Endothelial cell of umbilical vein (primary cell): ENCODE measurements around the gene DNMT3B. TPM values are rescaled to one million over a fixed set of nuclear protein-coding genes. Genes with fewer than 3 reads are reported as not detected.

Experiments used
- BruUV-seq: library from RNA; stranded (reverse); fragments of 400-500 nt; replicated peaks from 2 replicates; lab custom pipeline; 2021; lab: Mats Ljungman, UMichigan
- CTCF ChIA-PET: fragments of 300-600, 350-600 bp; sonication (Branson Sonifier 250); formaldehyde crosslinking; loops from one replicate; lab custom pipeline; 2021; ENCODE audit warnings: antibody characterized with exemption, inconsistent platforms; lab: Charles Lee
- POLR2A ChIA-PET: fragments of 300-600, 350-600 bp; sonication (Branson Sonifier 250); formaldehyde crosslinking; loops from one replicate; lab custom pipeline; 2021; ENCODE audit warnings: antibody characterized with exemption, inconsistent platforms; lab: Charles Lee
- DNase-seq: peaks from one replicate; pipeline ENCODE4 v3.0.0-alpha.2; 2011; ENCODE audit warnings: low read depth, low spot score
- FAIRE-seq: peaks from 2 replicates; lab custom pipeline; 2011; peaks lifted over from hg19 to GRCh38; lab: Jason Lieb, UNC
- H2AFZ ChIP-seq: 2 replicates; pipeline ENCODE4 v1.6.0; 2012; ENCODE audit warnings: low read depth, low read length, control low read depth, inconsistent platforms
- H3K27ac ChIP-seq: 2 replicates; pipeline ENCODE4 v1.5.1; 2011; ENCODE audit warnings: low read depth, mild to moderate bottlenecking, control low read depth, low read length, moderate library complexity; ENCODE audit not compliant: insufficient read depth
- H3K27me3 ChIP-seq, 2 experiments: 2 replicates each; pipeline versions ENCODE4 v1.6.0 to v1.6.1; 2011; ENCODE audit warnings: low read length in 2 of 2, mixed read lengths in 1 of 2; ENCODE audit not compliant: control insufficient read depth in 2 of 2, insufficient read depth in 2 of 2
- H3K36me3 ChIP-seq, 2 experiments: 2 replicates in 1 of 2; 3 replicates in 1 of 2; pipeline ENCODE4 v1.5.1; 2011; ENCODE audit warnings: low read length in 2 of 2, mild to moderate bottlenecking in 1 of 2, moderate library complexity in 1 of 2; ENCODE audit not compliant: control insufficient read depth in 2 of 2, insufficient read depth in 2 of 2; ENCODE audit errors: extremely low read depth in 1 of 2
- H3K4me1 ChIP-seq: 3 replicates; pipeline ENCODE4 v1.5.1; 2011; ENCODE audit warnings: mild to moderate bottlenecking, low read length; ENCODE audit not compliant: control insufficient read depth, insufficient read depth; ENCODE audit errors: extremely low read depth
- H3K4me2 ChIP-seq: 2 replicates; pipeline ENCODE4 v1.6.1; 2011; ENCODE audit warnings: low read length, control low read depth, mixed read lengths; ENCODE audit not compliant: insufficient read depth
- H3K4me3 ChIP-seq, 3 experiments: fragments of 200-600 bp in 1 of 3; sonication (generic), shearing (Covaris generic) in 1 of 3; replicated peaks in 1 of 3; 2 replicates each; pipeline ENCODE4 v1.5.1; 2011 to 2016; ENCODE audit warnings: control low read depth in 3 of 3, low read length in 3 of 3, mild to moderate bottlenecking in 2 of 3, inconsistent platforms in 1 of 3, low read depth in 1 of 3, moderate library complexity in 1 of 3; ENCODE audit not compliant: insufficient read depth in 1 of 3
- H3K79me2 ChIP-seq: 2 replicates; pipeline ENCODE4 v1.6.0; 2012; ENCODE audit warnings: low read length, inconsistent platforms; ENCODE audit not compliant: control insufficient read depth, insufficient read depth
- H3K9ac ChIP-seq: replicated peaks from 2 replicates; pipeline ENCODE3; 2011; ENCODE audit warnings: low read length, control low read depth; ENCODE audit not compliant: insufficient read depth; ENCODE audit errors: extremely low read depth
- H3K9me1 ChIP-seq: replicated peaks from 3 replicates; pipeline ENCODE4 v1.6.0; 2011; ENCODE audit warnings: mild to moderate bottlenecking, low read length; ENCODE audit not compliant: control insufficient read depth, insufficient read depth; ENCODE audit errors: extremely low read depth
- H3K9me3 ChIP-seq: replicated peaks from 2 replicates; pipeline ENCODE4 v1.5.1; 2012; ENCODE audit warnings: low read length, inconsistent platforms; ENCODE audit not compliant: control insufficient read depth, insufficient read depth
- H4K20me1 ChIP-seq: replicated peaks from 2 replicates; pipeline ENCODE3; 2011; ENCODE audit warnings: mild to moderate bottlenecking, low read length; ENCODE audit not compliant: control insufficient read depth, insufficient read depth; ENCODE audit errors: extremely low read depth
- EZH2 ChIP-seq: IDR thresholded peaks from 2 replicates; pipeline ENCODE4 v1.6.1; 2012; ENCODE audit warnings: borderline replicate concordance, low read depth, mild to moderate bottlenecking, moderate library complexity, low read length, inconsistent platforms; ENCODE audit not compliant: severe bottlenecking
- FOS ChIP-seq: IDR thresholded peaks from 2 replicates; pipeline ENCODE4 v1.6.1; 2011; ENCODE audit warnings: mild to moderate bottlenecking, low read length, moderate library complexity, borderline replicate concordance; ENCODE audit not compliant: insufficient read depth
- GATA2 ChIP-seq: IDR thresholded peaks from 2 replicates; pipeline ENCODE4 v1.7.0; 2011; ENCODE audit warnings: low read depth, mild to moderate bottlenecking, moderate library complexity, mixed read lengths, low read length; ENCODE audit not compliant: insufficient read length, insufficient read depth
- JUN ChIP-seq: IDR thresholded peaks from 2 replicates; pipeline ENCODE4 v1.6.1; 2011; ENCODE audit warnings: borderline replicate concordance, low read depth; ENCODE audit not compliant: insufficient read length, insufficient read depth
- MYC ChIP-seq: IDR thresholded peaks from one replicate; pipeline ENCODE4 v1.6.1; 2011; ENCODE audit warnings: mild to moderate bottlenecking, low read depth, low read length
- POLR2A ChIP-seq: IDR thresholded peaks from 2 replicates; pipeline ENCODE4 v1.6.1; 2012; ENCODE audit warnings: low read depth, mild to moderate bottlenecking, control low read depth, low read length
- POLR2AphosphoS5 ChIP-seq: IDR thresholded peaks from 2 replicates; pipeline ENCODE4 v1.6.1; 2012; ENCODE audit warnings: low read depth, mild to moderate bottlenecking, control low read depth, low read length, moderate library complexity; ENCODE audit not compliant: insufficient read depth
- dilution Hi-C: fragments of 300-500 bp; cut with MboI; formaldehyde crosslinking; loops from one replicate; pipeline ENCODE4 v1.15.0; 2019; ENCODE audit warnings: low sequenced_read_pairs; ENCODE audit not compliant: extremely low pct_ligation_motif_present
- intact Hi-C: fragments of 100-400 bp; cut with micrococcal nuclease; formaldehyde crosslinking; loops from one replicate; pipeline ENCODE4 v1.10.0; 2022
- polyA plus RNA-seq, 4 experiments: library from polyadenylated mRNA; depleted of rRNA in 3 of 4; stranded (reverse) in 3 of 4; unstranded in 1 of 4; fragments of >200 nt; gene quantifications; 2 replicates each; pipeline versions ENCODE4 v1.2.1 to v1.2.3, GENCODE V29; 2011 to 2012; ENCODE audit warnings: missing spikeins in 1 of 4
- total RNA-seq: library from RNA; stranded (reverse); gene quantifications from 2 replicates; pipeline ENCODE4 v1.2.3, GENCODE V29; 2021
- TF ChIP-seq, protein P1 (sequence below), 2 donors: IDR thresholded peaks; 1 replicate in 1 of 2; 2 replicates in 1 of 2; pipeline ENCODE4 v1.5.1; 2011; ENCODE audit warnings: low read length in 2 of 2, mild to moderate bottlenecking in 2 of 2, moderate library complexity in 2 of 2, control low read depth in 1 of 2, inconsistent platforms in 1 of 2, low read depth in 1 of 2; ENCODE audit not compliant: insufficient read depth in 1 of 2; ENCODE audit errors: extremely low read depth in 1 of 2

The DNMT3B gene
- total and polyA plus RNA-seq, 2 donors (not counting 3 experiments of a cell fraction or from before 2014, with no cell fraction given), result 3.6 to 6.8 TPM

DNA sequence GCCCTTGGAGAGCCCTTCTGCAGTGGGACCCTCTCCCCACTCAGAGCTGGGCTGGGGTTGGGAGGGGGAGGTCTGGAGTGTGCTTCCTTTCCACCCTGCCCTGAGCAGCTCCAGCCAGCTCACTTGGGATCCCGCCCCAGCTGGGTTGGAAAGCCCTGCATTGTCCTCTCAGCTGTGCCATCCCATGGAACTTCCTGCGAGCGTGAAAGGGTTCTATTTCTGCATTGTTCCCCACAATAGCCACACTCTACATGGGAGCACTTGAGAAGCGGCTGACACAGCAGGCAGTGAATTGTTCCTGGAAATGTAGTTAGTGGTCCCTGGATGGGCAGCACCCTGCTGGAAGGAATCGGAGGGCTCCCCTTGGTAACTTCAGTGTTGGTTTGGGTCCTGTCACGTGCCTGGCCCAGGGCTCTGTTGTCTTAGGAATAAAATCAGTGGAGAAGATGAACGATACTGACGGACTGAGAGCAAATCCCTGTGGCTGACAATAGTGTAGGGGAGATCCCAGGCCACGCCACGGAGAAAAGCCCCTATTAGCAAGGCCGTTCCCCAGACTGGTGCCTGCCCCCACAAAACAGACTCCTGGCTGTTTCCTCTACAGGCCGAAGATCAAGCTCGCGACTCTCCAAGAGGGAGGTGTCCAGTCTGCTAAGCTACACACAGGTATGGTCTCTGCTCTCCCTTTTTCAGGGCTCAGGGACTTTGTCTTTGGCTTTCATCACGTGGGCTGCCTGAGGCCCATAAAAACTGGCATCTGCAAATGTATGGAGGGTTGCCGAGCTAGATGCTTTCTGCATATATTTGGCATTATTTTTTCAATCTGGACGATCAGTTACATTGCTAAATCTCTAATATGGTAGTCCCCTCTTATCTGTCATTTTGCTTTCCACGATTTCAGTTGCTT is 18.8 kb downstream of the DNMT3B start:
- Histone ChIP-seq H3K9me1 (no peaks in the 10 kb centered on the region), H2AFZ (no peak overlapping the region), H3K36me3 (no peaks in the 10 kb centered on the region), H3K4me1 (no peaks in the 10 kb centered on the region), H3K9ac (no peak overlapping the region), H3K4me3 (no peak overlapping the region), H3K9me3 (no peaks in the 10 kb centered on the region), H3K79me2 (no peaks in the 10 kb centered on the region), H3K27me3 (no peaks in the 10 kb centered on the region), H4K20me1 (no peaks in the 10 kb centered on the region), H3K27ac (no peak overlapping the region), H3K4me2 (no peak overlapping the region)
- DNase-seq (no peak), FAIRE-seq (peak; percentile 40)
- ChIA-PET CTCF (interaction anchor here (7.7 kb wide), 1 partner anchor 104 kb away, joined by 636 read pairs; the partner anchor contains the start of gene C20orf203), POLR2A (no interaction called here)
- dilution Hi-C loops (no loop called here), intact Hi-C loops (no loop called here)
- BruUV-seq, result no TSS peak
- TF ChIP-seq POLR2A (no peak), EZH2 (no peak), JUN (no peak), MYC (no peak)

DNA sequence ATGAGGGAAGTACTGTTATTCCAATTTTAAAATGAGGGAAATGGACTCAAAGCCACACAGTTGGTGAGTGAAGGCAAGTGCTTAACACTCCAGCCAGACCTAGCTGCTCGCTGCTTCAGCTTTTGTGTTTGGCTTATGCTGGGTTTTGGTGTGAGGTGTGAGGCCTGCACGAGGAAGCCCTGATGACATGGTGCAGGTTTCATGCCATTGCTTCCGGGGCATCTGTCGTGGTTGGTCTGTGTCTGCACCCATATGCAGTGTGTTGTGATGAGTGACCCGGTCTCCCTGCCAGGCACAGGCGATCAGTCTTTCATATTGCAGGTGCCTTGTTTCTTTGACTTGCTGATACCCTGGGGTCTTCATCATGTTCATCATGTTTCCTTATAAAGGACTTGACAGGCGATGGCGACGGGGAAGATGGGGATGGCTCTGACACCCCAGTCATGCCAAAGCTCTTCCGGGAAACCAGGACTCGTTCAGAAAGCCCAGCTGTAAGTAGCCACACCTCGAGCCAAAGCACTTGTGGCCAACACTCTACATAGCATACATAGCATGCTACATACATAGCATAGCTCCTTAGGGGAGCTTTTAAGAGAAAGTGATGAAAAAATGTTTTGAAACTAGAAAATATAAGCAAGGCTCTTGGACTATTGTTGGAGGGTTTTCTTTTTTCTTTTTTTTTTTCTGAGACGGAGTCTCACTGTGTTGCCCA is 22.3 kb downstream of the DNMT3B start:
- Histone ChIP-seq H2AFZ (no peak overlapping the region), H3K27me3 (no peaks in the 10 kb centered on the region), H3K9ac (no peak overlapping the region), H3K9me3 (no peaks in the 10 kb centered on the region), H3K4me3 (no peak overlapping the region), H3K4me2 (no peak overlapping the region), H3K36me3 (no peaks in the 10 kb centered on the region), H4K20me1 (no peaks in the 10 kb centered on the region), H3K9me1 (no peaks in the 10 kb centered on the region), H3K4me1 (no peaks in the 10 kb centered on the region), H3K27ac (no peak overlapping the region), H3K79me2 (no peaks in the 10 kb centered on the region)
- ChIA-PET POLR2A (no interaction called here), CTCF (interaction anchor here (1.0 to 2.0 kb wide), 2 partner anchors 22 to 111 kb away, joined by 3 to 17 read pairs; partner anchors contain the start of genes C20orf203 and DNMT3B)
- TF ChIP-seq FOS, result no peak
- no peak for TF ChIP-seq MYC
- TF ChIP-seq, protein P1, sequence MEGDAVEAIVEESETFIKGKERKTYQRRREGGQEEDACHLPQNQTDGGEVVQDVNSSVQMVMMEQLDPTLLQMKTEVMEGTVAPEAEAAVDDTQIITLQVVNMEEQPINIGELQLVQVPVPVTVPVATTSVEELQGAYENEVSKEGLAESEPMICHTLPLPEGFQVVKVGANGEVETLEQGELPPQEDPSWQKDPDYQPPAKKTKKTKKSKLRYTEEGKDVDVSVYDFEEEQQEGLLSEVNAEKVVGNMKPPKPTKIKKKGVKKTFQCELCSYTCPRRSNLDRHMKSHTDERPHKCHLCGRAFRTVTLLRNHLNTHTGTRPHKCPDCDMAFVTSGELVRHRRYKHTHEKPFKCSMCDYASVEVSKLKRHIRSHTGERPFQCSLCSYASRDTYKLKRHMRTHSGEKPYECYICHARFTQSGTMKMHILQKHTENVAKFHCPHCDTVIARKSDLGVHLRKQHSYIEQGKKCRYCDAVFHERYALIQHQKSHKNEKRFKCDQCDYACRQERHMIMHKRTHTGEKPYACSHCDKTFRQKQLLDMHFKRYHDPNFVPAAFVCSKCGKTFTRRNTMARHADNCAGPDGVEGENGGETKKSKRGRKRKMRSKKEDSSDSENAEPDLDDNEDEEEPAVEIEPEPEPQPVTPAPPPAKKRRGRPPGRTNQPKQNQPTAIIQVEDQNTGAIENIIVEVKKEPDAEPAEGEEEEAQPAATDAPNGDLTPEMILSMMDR (IDR thresholded peaks at IDR 0.05; ENCODE audit: extremely low read depth in 1 of 2, insufficient read depth in 1 of 2, low read depth in 1 of 2, low read length in 2 of 2), result no peak
- no peak for TF ChIP-seq GATA2
- no peak for TF ChIP-seq EZH2
- TF ChIP-seq JUN, result no peak
- no peak for TF ChIP-seq POLR2AphosphoS5
- no peak for TF ChIP-seq POLR2A
- BruUV-seq, result no TSS peak
- dilution Hi-C loops (no loop called here), intact Hi-C loops (no loop called here)
- no peak for FAIRE-seq
- DNase-seq, result no peak
